ENCODE measurements around the gene ACSF3. TPM values are rescaled to one million over a fixed set of nuclear protein-coding genes. Genes with fewer than 3 reads are reported as not detected.

ACSF3 gene
- total and polyA plus RNA-seq, 7 donors, result 19.7 to 42.2 (median 28.2) TPM

DNA sequence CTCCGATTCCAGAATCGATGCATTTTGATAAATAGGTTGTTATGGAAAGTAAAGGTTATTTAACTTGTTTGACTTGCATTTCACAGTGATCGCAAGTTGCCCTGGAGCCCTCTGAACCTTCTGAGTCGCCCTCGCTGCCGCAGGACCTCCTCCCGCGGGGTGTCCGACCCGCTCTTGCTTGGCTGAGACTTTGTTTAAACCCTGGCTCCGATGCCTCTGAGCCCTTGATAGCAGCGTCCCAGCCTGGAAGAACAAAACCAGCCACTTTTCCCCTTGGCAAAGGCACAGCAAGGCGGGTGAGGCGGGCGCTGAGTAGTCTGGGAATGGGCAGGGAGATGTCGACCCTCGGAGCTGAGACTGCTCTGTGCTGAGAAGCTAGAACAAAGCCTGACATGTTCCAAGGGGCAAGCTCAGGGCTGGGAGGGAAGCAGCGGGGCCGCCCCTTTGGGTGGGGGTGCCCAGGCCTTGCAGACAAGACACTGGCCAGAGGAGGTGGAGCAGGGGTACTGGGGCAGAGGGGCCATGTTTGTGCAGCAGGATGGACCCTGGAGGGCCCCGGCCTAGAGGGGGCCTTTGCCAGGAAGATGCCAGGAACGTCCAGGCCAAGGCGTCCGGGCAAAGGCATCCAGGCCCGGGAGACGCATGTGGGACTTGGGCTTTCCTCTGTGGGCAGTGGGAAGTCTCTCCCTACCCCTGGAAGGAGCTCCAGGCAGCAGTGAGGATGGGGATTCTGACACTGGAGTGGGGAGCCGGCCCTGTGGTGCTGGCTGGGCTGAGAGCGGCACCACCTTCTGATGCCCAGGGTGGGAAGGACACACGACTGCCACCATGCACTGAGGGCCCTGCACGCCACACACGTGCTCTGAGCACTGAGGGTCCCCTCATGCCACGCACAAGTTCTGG is 47.6 kb downstream of the ACSF3 start:
- no peak for DNase-seq
- Histone ChIP-seq H3K4me1 (no peaks in the 10 kb centered on the region), H3K9me3 (no peaks in the 10 kb centered on the region), H3K36me3 (peaks cover 11 to 88% (median 25%) of the 10 kb centered on the region in 4 donors), H3K27ac (no peak overlapping the region), H3K27me3 (no peaks in the 10 kb centered on the region), H3K4me3 (no peak overlapping the region)
- 96% methylated on average over 31 of the region's 31 CpGs for WGBS, 2 donors
- intact Hi-C loops (cut with DNase I), result no loop called here
- TF ChIP-seq POLR2AphosphoS5 (IDR thresholded peaks at IDR 0.05), result no peak
- TF ChIP-seq POLR2A (IDR thresholded peaks at IDR 0.05), result no peak
- TF ChIP-seq, protein P1, sequence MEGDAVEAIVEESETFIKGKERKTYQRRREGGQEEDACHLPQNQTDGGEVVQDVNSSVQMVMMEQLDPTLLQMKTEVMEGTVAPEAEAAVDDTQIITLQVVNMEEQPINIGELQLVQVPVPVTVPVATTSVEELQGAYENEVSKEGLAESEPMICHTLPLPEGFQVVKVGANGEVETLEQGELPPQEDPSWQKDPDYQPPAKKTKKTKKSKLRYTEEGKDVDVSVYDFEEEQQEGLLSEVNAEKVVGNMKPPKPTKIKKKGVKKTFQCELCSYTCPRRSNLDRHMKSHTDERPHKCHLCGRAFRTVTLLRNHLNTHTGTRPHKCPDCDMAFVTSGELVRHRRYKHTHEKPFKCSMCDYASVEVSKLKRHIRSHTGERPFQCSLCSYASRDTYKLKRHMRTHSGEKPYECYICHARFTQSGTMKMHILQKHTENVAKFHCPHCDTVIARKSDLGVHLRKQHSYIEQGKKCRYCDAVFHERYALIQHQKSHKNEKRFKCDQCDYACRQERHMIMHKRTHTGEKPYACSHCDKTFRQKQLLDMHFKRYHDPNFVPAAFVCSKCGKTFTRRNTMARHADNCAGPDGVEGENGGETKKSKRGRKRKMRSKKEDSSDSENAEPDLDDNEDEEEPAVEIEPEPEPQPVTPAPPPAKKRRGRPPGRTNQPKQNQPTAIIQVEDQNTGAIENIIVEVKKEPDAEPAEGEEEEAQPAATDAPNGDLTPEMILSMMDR (IDR thresholded peaks at IDR 0.05), result no peak
- TF ChIP-seq EP300 (IDR thresholded peaks at IDR 0.05), result no peak

DNA sequence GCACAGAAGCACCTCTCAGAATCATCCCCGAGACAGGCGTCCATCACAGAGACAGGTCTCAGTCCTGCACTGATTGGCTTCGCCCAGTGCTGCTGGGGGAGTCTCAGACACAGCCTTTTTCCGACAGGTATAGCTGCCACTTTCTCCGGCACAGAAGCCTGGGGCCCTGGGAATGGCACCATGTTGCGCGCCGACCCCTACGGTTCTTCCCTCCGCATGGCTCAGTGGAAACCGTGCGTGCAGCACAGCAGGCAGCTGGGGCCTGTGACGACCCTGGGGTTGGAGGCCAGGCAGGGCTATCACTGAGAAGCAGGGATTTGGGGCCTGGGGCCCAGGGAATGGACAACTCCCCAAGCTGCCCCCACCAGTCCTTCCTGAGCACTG is 48.2 kb downstream of the ACSF3 start:
- Histone ChIP-seq H3K27ac (no peak overlapping the region), H3K36me3 (peaks cover 16 to 88% (median 29%) of the 10 kb centered on the region in 4 donors), H3K9me3 (no peaks in the 10 kb centered on the region), H3K4me3 (no peak overlapping the region), H3K27me3 (no peaks in the 10 kb centered on the region), H3K4me1 (no peaks in the 10 kb centered on the region)
- DNase-seq, result no peak
- 97 to 98% methylated on average over 13 of the region's 13 CpGs for WGBS, 2 donors
- TF ChIP-seq, protein P1 (IDR thresholded peaks at IDR 0.05), result no peak
- TF ChIP-seq POLR2A (IDR thresholded peaks at IDR 0.05) (no peak), POLR2AphosphoS5 (IDR thresholded peaks at IDR 0.05) (no peak), EP300 (IDR thresholded peaks at IDR 0.05) (no peak)
- intact Hi-C loops (cut with DNase I), result no loop called here

DNA sequence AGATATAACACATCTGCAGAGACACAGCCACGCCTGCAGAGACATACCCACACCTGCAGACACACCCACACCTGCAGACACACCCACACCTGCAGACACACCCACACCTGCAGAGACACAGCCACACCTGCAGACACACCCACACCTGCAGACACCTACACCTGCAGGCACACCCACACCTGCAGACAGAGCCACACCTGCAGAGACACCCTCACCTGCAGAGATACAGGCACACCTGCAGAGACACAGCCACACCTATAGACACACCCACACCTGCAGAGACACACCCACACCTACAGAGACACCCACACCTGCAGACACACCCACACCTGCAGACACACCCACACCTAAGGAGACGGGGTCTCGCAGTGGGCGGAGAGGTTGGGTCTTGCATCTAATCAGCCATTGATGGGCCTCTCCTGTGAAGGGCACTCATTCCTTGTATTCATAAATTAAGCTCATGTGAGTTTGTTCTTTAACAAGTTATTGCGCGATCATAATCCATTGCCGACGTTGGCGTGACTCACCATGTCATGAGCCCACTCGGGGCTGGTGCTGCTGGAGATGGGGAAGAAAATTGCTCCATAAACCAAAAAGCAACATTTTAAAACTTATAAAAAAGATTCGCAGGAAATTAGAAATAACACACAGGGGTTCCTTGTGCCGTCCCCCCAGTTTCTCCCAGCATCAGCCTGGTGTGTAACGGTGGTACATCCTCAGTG is 49.0 kb downstream of the ACSF3 start:
- WGBS, 2 donors, result 85 to 95% methylated on average over 13 of the region's 13 CpGs
- intact Hi-C loops (cut with DNase I), result no loop called here
- no peak for DNase-seq

GRCh38 chr16:89143201-89143741 is 49.6 kb downstream of the ACSF3 start:
- H3K4me1 ChIP-seq, result no peaks in the 10 kb centered on the region
- H3K27me3 ChIP-seq, result no peaks in the 10 kb centered on the region
- H3K36me3 ChIP-seq, result peaks cover 16 to 83% (median 28%) of the 10 kb centered on the region in 4 donors
- H3K4me3 ChIP-seq, result no peak overlapping the region
- DNase-seq, result no peak
- TF ChIP-seq POLR2A (IDR thresholded peaks at IDR 0.05), result no peak
- TF ChIP-seq, protein P1 (IDR thresholded peaks at IDR 0.05), result no peak
- TF ChIP-seq EP300 (IDR thresholded peaks at IDR 0.05), result no peak
- no peak for TF ChIP-seq POLR2AphosphoS5 (IDR thresholded peaks at IDR 0.05)
- no peak overlapping the region for H3K27ac ChIP-seq
- H3K9me3 ChIP-seq, result no peaks in the 10 kb centered on the region
- intact Hi-C loops (cut with DNase I), result no loop called here
- WGBS, 2 donors, result 96% methylated on average over 17 of the region's 17 CpGs

More for the DNA sequence above, 49.0 kb downstream of the ACSF3 start:
- Histone ChIP-seq H3K36me3 (peaks cover 16 to 87% (median 28%) of the 10 kb centered on the region in 4 donors), H3K27ac (no peak overlapping the region), H3K9me3 (no peaks in the 10 kb centered on the region), H3K4me1 (no peaks in the 10 kb centered on the region), H3K4me3 (no peak overlapping the region), H3K27me3 (no peaks in the 10 kb centered on the region)
- TF ChIP-seq POLR2A (IDR thresholded peaks at IDR 0.05), result no peak
- no peak for TF ChIP-seq EP300 (IDR thresholded peaks at IDR 0.05)
- no peak for TF ChIP-seq POLR2AphosphoS5 (IDR thresholded peaks at IDR 0.05)
- TF ChIP-seq, protein P1 (IDR thresholded peaks at IDR 0.05), result no peak

Data from sigmoid colon (tissue), 7 donors.